Upper lobe of left lung (tissue), 6 donors: ENCODE data around the gene ALG2. TPM values are rescaled to one million over a fixed set of nuclear protein-coding genes. Genes with fewer than 3 reads are reported as not detected.

Experiments
- ATAC-seq, 2 donors: fragments of 200-7000 bp; cut with Tn5 transposase; one replicate each; pipeline ENCODE4 v1.9.1; 2022; ENCODE audit warnings: mild to moderate bottlenecking in 2 of 2, moderate library complexity in 2 of 2; ENCODE audit not compliant: low FRiP score in 2 of 2
- DNase-seq, 2 donors: peaks; one replicate each; pipeline ENCODE4 v3.0.0-alpha.2; 2019 to 2020
- H3K27ac ChIP-seq, 4 donors: fragments of 200-600 bp; sonication (generic); one replicate each; pipeline ENCODE4 v1.5.1; 2016 to 2019
- H3K27me3 ChIP-seq, 4 donors: fragments of 200-600 bp; sonication (generic); one replicate each; pipeline ENCODE4 v1.5.1; 2017 to 2019
- H3K36me3 ChIP-seq, 4 donors: fragments of 200-600 bp; sonication (generic); one replicate each; pipeline ENCODE4 v1.5.1; 2016 to 2019
- H3K4me1 ChIP-seq, 4 donors: fragments of 200-600 bp; sonication (generic); one replicate each; pipeline ENCODE4 v1.5.1; 2018 to 2019
- H3K4me3 ChIP-seq, 4 donors: fragments of 200-600 bp; sonication (generic); one replicate each; pipeline ENCODE4 v1.5.1; 2017 to 2019; ENCODE audit warnings: mild to moderate bottlenecking in 2 of 4, moderate library complexity in 1 of 4
- H3K9me3 ChIP-seq, 4 donors: fragments of 200-600 bp; sonication (generic); one replicate each; pipeline ENCODE4 v1.5.1; 2018 to 2019
- CTCF ChIP-seq, 6 experiments: fragments of 450-650 bp in 4 of 6; fragments of 200-600 bp in 2 of 6; sonication (generic) in 2 of 6; IDR thresholded peaks; one replicate each; pipeline ENCODE4 v1.5.1; 2016 to 2019; ENCODE audit warnings: antibody characterized with exemption in 6 of 6
- EP300 ChIP-seq, 4 donors: sonication (generic); formaldehyde crosslinking; IDR thresholded peaks; one replicate each; pipeline ENCODE4 v1.5.1; 2017; ENCODE audit warnings: antibody characterized with exemption in 4 of 4, control low read depth in 2 of 4
- POLR2A ChIP-seq, 4 donors: fragments of 450-650 bp; IDR thresholded peaks; one replicate each; pipeline ENCODE4 v1.5.1; 2016 to 2017; ENCODE audit warnings: antibody characterized with exemption in 4 of 4, mild to moderate bottlenecking in 2 of 4
- POLR2AphosphoS5 ChIP-seq, 2 donors: sonication (generic); formaldehyde crosslinking; IDR thresholded peaks; one replicate each; pipeline ENCODE4 v1.5.1; 2017; ENCODE audit warnings: antibody characterized with exemption in 2 of 2
- WGBS, 2 donors: methylation state at CpG; one replicate each; pipeline ENCODE4 v1.1.5; 2017 to 2018; 5-methylcytosine and 5-hydroxymethylcytosine counted together
- total RNA-seq, 6 donors: library from RNA; depleted of rRNA in 4 of 6; stranded (reverse); fragments of >200 nt in 4 of 6; gene quantifications; one replicate each; pipeline versions ENCODE4 v1.1.0 to v1.2.1, GENCODE V29; 2016 to 2021
- donor health status: DM: no; HTN: no; CAD: no; lungs with moderate emphysema.
- donor health status: DM: no; HTN: yes; CAD: no; lungs with severe emphysema.

ALG2 gene
- total RNA-seq, 6 donors from 2014 or later = 22.2 to 61.4 (median 41.2) TPM

GRCh38 chr9:99251157-99251556 lies 29.4 kb upstream of the ALG2 start:
- ATAC-seq (no peak), DNase-seq (no peak)
- TF ChIP-seq EP300 (IDR thresholded peaks at IDR 0.05) (no peak), CTCF (IDR thresholded peaks at IDR 0.05) (no peak), POLR2AphosphoS5 (IDR thresholded peaks at IDR 0.05) (no peak)
- H3K36me3 ChIP-seq = no peaks in the 10 kb centered on the region
- H3K4me3 ChIP-seq = no peak overlapping the region
- 91 to 95% methylated on average over 4 of the region's 4 CpGs for WGBS, 2 donors
- H3K9me3 ChIP-seq = no peaks in the 10 kb centered on the region
- no peak overlapping the region for H3K27ac ChIP-seq
- no peaks in the 10 kb centered on the region for H3K27me3 ChIP-seq
- H3K4me1 ChIP-seq = no peaks in the 10 kb centered on the region

- no peak overlapping the region for H3K27ac ChIP-seq
- H3K4me3 ChIP-seq = no peak overlapping the region
- no peak for TF ChIP-seq POLR2A (IDR thresholded peaks at IDR 0.05)
- TF ChIP-seq CTCF (IDR thresholded peaks at IDR 0.05) = no peak
- TF ChIP-seq EP300 (IDR thresholded peaks at IDR 0.05) = no peak
- no peak for TF ChIP-seq POLR2AphosphoS5 (IDR thresholded peaks at IDR 0.05)
- H3K36me3 ChIP-seq = no peaks in the 10 kb centered on the region
- DNase-seq (no peak), ATAC-seq (no peak)
- no peaks in the 10 kb centered on the region for H3K4me1 ChIP-seq
- H3K9me3 ChIP-seq = no peaks in the 10 kb centered on the region
- H3K27me3 ChIP-seq = no peaks in the 10 kb centered on the region
Measured at GRCh38 chr9:99249619-99250018, 27.9 kb upstream of the ALG2 start.

- H3K36me3 ChIP-seq = peaks cover 0 to 11% (median 2%) of the 10 kb centered on the region in 4 donors
- H3K4me1 ChIP-seq = no peaks in the 10 kb centered on the region
- H3K27me3 ChIP-seq = no peaks in the 10 kb centered on the region
- 57 to 77% methylated on average over 3 of the region's 3 CpGs for WGBS, 2 donors
- H3K27ac ChIP-seq = no peak overlapping the region
- H3K4me3 ChIP-seq = no peak overlapping the region
- ATAC-seq (no peak), DNase-seq (no peak)
- no peaks in the 10 kb centered on the region for H3K9me3 ChIP-seq
- TF ChIP-seq POLR2AphosphoS5 (IDR thresholded peaks at IDR 0.05) (no peak), POLR2A (IDR thresholded peaks at IDR 0.05) (no peak), CTCF (IDR thresholded peaks at IDR 0.05) (no peak), EP300 (IDR thresholded peaks at IDR 0.05) (no peak)
Measured at GRCh38 chr9:99244344-99245260, 22.9 kb upstream of the ALG2 start.

GRCh38 chr9:99241106-99241505 lies 19.4 kb upstream of the ALG2 start:
- H3K36me3 ChIP-seq = peaks cover 0 to 38% (median 6%) of the 10 kb centered on the region in 4 donors
- TF ChIP-seq POLR2A (IDR thresholded peaks at IDR 0.05) (no peak), EP300 (IDR thresholded peaks at IDR 0.05) (no peak), POLR2AphosphoS5 (IDR thresholded peaks at IDR 0.05) (no peak), CTCF (IDR thresholded peaks at IDR 0.05) (no peak)
- 88 to 91% methylated on average over 7 of the region's 7 CpGs for WGBS, 2 donors
- H3K4me3 ChIP-seq = no peak overlapping the region
- ATAC-seq (no peak), DNase-seq (no peak)
- no peak overlapping the region for H3K27ac ChIP-seq
- no peaks in the 10 kb centered on the region for H3K4me1 ChIP-seq
- no peaks in the 10 kb centered on the region for H3K27me3 ChIP-seq
- no peaks in the 10 kb centered on the region for H3K9me3 ChIP-seq
